Type B pancreatic cell (in vitro differentiated cells): ENCODE data around the gene ABLIM2. TPM values are rescaled to one million over a fixed set of nuclear protein-coding genes. Genes with fewer than 3 reads are reported as not detected.

Experiments used
- DNase-seq: peaks from one replicate; pipeline ENCODE4 v3.0.0; 2021; ENCODE audit warnings: mixed read lengths; ENCODE audit not compliant: unreplicated experiment; ENCODE audit errors: extremely low spot score
- H3K27ac Mint-ChIP-seq: 2 replicates; pipeline ENCODE4 v1.8.0; 2021; ENCODE audit warnings: mild to moderate bottlenecking, mixed read lengths
- H3K27me3 Mint-ChIP-seq: 2 replicates; pipeline ENCODE4 v1.8.0; 2021; ENCODE audit warnings: mixed read lengths
- H3K36me3 Mint-ChIP-seq: 2 replicates; pipeline ENCODE4 v1.8.0; 2021; ENCODE audit warnings: mixed read lengths
- H3K4me1 Mint-ChIP-seq: one replicate; pipeline ENCODE4 v1.8.0; 2021; ENCODE audit warnings: mixed read lengths; ENCODE audit not compliant: unreplicated experiment
- H3K4me3 Mint-ChIP-seq: 2 replicates; pipeline ENCODE4 v1.8.0; 2021; ENCODE audit warnings: mild to moderate bottlenecking, mixed read lengths
- H3K9me3 Mint-ChIP-seq: 2 replicates; pipeline ENCODE4 v1.8.0; 2021; ENCODE audit warnings: mixed read lengths
- total RNA-seq: library from RNA; stranded (reverse); gene quantifications from 2 replicates; pipeline ENCODE4 v1.2.1, GENCODE V29; 2021; ENCODE audit warnings: low replicate concordance
- TF ChIP-seq, protein P1 (sequence below): fragments of 200-600 bp; sonication (generic); conservative IDR thresholded peaks from 2 replicates; pipeline ENCODE4 v1.5.0; 2021; ENCODE audit warnings: antibody characterized with exemption, mild to moderate bottlenecking

ABLIM2 gene
- total RNA-seq, 1 donor from 2014 or later, result 2.6 TPM

DNA sequence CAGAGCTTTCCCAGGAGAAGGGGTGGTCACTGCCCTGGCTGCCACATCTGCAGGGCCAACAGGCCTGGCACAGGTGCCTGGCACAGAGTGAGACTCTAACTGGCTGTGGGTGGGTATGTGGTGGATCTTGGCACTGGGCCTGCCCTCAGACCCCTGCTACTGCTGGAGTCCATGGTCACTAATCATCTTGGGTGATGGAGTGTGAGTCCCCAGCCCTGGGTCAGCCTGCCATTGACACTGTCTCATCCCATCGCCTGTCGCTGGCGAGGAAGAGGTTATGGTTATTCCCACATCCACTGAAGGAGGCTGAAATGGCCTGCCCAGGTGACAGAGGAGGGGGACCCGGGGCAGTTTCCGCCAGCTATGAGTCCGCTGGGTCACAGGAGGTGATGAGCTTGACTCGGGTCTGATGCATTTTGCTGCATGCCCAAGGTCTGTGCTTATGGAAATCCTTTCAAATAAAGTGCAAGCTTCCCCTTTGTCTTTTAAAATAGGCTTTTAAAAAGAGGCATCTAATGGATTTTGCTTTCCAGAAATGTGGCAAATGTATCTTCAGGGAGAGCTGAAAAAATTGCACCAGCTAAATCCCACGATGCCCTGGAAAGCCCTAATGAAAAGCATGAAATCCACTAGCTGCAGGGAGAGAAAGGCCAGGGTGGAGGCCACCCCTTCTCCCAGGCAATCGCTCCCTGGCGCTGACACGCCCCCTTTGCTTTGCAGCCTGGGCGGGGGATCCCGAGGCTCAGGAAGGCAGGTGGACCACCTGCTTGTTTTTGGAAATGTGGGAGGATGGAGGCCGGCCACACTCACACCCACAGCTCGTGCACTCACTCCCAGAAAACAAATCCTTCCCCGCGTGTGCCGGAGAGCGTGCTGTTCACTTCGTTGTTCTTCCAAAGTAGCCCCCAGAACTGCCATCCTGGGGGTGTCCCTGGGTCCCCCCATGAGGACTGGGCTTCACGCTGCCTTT, 54.9 kb downstream of the ABLIM2 start:
- no peaks in the 10 kb centered on the region for H3K36me3 Mint-ChIP-seq
- no peak for DNase-seq
- no peak overlapping the region for H3K27ac Mint-ChIP-seq
- H3K4me3 Mint-ChIP-seq, result no peak overlapping the region
- peaks cover 7% of the 10 kb centered on the region for H3K27me3 Mint-ChIP-seq
- H3K4me1 Mint-ChIP-seq, result peaks cover 16% of the 10 kb centered on the region
- TF ChIP-seq, protein P1, sequence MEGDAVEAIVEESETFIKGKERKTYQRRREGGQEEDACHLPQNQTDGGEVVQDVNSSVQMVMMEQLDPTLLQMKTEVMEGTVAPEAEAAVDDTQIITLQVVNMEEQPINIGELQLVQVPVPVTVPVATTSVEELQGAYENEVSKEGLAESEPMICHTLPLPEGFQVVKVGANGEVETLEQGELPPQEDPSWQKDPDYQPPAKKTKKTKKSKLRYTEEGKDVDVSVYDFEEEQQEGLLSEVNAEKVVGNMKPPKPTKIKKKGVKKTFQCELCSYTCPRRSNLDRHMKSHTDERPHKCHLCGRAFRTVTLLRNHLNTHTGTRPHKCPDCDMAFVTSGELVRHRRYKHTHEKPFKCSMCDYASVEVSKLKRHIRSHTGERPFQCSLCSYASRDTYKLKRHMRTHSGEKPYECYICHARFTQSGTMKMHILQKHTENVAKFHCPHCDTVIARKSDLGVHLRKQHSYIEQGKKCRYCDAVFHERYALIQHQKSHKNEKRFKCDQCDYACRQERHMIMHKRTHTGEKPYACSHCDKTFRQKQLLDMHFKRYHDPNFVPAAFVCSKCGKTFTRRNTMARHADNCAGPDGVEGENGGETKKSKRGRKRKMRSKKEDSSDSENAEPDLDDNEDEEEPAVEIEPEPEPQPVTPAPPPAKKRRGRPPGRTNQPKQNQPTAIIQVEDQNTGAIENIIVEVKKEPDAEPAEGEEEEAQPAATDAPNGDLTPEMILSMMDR, result no peak
- no peaks in the 10 kb centered on the region for H3K9me3 Mint-ChIP-seq

DNA sequence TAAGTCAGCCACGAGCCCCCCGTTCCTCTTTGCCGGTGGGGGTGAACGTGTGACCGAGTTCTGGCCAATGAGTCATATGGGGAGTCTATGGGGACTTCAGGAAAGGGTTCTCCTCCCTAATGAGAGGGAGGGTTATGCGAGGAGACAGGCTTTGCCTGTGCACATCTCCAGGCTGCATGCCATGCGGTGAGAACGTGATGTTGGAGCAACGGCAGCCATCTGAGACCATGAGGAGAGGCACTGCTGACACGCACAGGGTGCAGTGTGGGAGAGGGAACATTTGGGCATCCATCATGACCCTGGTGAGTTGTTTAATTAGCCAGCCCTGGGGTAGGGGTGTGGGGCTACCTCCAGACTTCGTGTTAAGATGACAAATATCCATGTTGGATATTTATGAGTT, 55.8 kb downstream of the ABLIM2 start:
- no peak overlapping the region for H3K27ac Mint-ChIP-seq
- no peaks in the 10 kb centered on the region for H3K9me3 Mint-ChIP-seq
- peaks cover 7% of the 10 kb centered on the region for H3K27me3 Mint-ChIP-seq
- peaks cover 16% of the 10 kb centered on the region for H3K4me1 Mint-ChIP-seq
- no peaks in the 10 kb centered on the region for H3K36me3 Mint-ChIP-seq
- H3K4me3 Mint-ChIP-seq, result no peak overlapping the region
- TF ChIP-seq, protein P1, result no peak
- DNase-seq, result no peak

DNA sequence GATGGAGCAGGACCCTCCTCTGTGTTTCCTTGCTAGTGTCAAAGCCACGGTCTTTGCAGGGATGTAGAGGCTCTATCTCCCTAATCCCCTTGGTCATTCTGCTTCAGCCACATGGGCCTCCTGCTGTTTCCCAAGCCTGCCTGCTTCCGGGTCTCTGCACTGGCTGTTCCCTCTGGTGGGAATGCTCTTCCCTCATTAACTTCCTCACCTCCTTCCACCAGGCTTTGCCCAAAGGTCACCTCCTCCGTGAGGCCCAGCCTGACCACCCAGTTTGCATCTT, 56.6 kb downstream of the ABLIM2 start:
- H3K9me3 Mint-ChIP-seq, result no peaks in the 10 kb centered on the region
- DNase-seq, result no peak
- H3K36me3 Mint-ChIP-seq, result no peaks in the 10 kb centered on the region
- H3K4me1 Mint-ChIP-seq, result peaks cover 16% of the 10 kb centered on the region
- no peak overlapping the region for H3K4me3 Mint-ChIP-seq
- H3K27me3 Mint-ChIP-seq, result peaks cover 7% of the 10 kb centered on the region
- no peak overlapping the region for H3K27ac Mint-ChIP-seq
- TF ChIP-seq, protein P1, result no peak

DNA sequence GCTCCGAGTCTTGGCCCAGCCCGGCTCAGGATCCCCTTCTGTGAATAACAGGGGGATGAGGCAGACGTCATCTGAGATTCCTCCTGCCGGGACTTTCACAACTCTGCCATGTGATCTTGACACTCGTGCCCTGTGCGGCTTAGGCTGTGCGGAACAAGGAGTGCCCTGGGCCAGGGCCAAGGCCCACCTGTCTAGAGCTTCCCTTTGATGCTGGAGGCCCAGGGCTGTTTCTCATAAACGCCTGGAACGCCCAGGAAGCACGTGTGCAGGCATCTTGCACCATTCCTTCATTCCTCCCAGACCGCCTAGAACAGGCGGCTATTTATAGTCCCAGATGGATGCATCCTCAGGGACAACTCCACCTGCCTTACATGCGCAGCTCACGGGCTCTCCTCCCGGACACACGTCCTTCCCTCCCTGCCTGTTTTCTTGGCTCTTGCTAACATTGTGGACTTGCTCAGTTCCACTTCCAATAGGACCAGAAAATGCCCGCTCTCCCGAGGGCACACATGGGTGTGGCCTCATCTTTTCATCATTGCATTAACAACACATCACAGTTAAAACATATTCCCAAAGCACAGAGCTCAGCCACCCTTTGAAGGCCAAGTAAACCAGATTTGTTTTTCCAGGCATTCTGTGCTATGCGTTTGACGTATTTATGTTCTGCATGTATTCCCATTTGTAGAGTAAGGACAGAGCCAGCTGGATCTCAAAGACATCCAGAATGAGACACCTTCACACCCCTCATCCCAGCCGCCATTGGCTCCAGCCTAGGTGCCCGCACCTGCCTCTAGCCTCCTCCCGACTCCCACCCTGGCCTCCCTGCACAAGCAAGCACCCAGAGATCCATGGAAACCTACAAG, 57.2 kb downstream of the ABLIM2 start:
- no peak overlapping the region for H3K4me3 Mint-ChIP-seq
- no peaks in the 10 kb centered on the region for H3K9me3 Mint-ChIP-seq
- TF ChIP-seq, protein P1, result no peak
- H3K27me3 Mint-ChIP-seq, result peaks cover 7% of the 10 kb centered on the region
- H3K4me1 Mint-ChIP-seq, result peaks cover 16% of the 10 kb centered on the region
- H3K27ac Mint-ChIP-seq, result no peak overlapping the region
- no peak for DNase-seq
- H3K36me3 Mint-ChIP-seq, result no peaks in the 10 kb centered on the region

DNA sequence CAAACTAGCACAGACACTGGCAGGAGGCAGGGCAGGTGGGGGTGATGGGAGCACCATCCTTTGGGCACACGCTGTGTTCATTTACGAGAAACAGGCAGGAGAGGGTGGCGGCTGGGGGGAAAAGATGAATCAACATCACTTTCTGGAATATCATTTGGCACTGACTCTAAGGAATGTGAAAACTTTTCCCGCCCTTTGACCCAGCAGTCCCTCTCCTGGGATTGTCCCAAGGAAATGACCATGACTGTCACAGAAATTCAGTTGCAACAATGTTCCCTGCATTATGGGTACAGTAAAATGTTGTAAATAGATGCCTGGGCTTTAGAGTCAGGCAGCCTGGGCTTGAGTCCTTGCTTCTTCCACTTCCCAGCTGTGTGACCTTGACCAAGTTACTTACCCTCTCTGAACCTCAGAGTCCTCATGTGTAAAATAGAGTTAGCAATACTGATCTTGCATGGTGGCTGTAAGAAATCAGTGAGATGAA, 58.6 kb downstream of the ABLIM2 start:
- Mint-ChIP-seq H3K27ac (no peak overlapping the region), H3K4me1 (peaks cover 11% of the 10 kb centered on the region), H3K4me3 (no peak overlapping the region), H3K36me3 (no peaks in the 10 kb centered on the region), H3K27me3 (peaks cover 3% of the 10 kb centered on the region), H3K9me3 (peaks cover 6% of the 10 kb centered on the region)
- DNase-seq, result no peak
- TF ChIP-seq, protein P1, result no peak
